HFFc6 (cell line): ENCODE measurements around the gene COG5. TPM values are rescaled to one million over a fixed set of nuclear protein-coding genes. Genes with fewer than 3 reads are reported as not detected.

Source experiments
- DNase-seq: peaks from one replicate; pipeline ENCODE4 v3.0.0-alpha.2; 2018
- H3K27ac Mint-ChIP-seq: 2 replicates; pipeline ENCODE4 v1.8.0; 2020; ENCODE audit warnings: mild to moderate bottlenecking, mixed read lengths
- H3K27me3 Mint-ChIP-seq: 2 replicates; pipeline ENCODE4 v1.8.0; 2021; ENCODE audit warnings: mild to moderate bottlenecking, moderate library complexity, mixed read lengths; ENCODE audit not compliant: insufficient read depth
- H3K36me3 Mint-ChIP-seq: 2 replicates; pipeline ENCODE4 v1.8.0; 2021; ENCODE audit warnings: low read depth, mixed read lengths
- H3K4me1 Mint-ChIP-seq: 2 replicates; pipeline ENCODE4 v1.8.0; 2020; ENCODE audit warnings: low read depth, mixed read lengths
- H3K4me3 Mint-ChIP-seq: 2 replicates; pipeline ENCODE4 v1.8.0; 2020; ENCODE audit warnings: mild to moderate bottlenecking, moderate library complexity, mixed read lengths
- H3K9me3 Mint-ChIP-seq: 2 replicates; pipeline ENCODE4 v1.8.0; 2020; ENCODE audit warnings: mild to moderate bottlenecking, mixed read lengths
- total RNA-seq, 6 experiments: library from RNA; stranded (reverse); fragmentation: NEBNext Ultra II Directional; extraction: Animal tissue kit (Norgen Biotek cat#: 25700); gene quantifications; 2 replicates in 1 of 6; 3 replicates in 5 of 6; pipeline ENCODE4 v1.2.3, GENCODE V29; 2021
- TF ChIP-seq, protein P1 (sequence below): fragments of 200-600 bp; sonication (generic); IDR thresholded peaks from 2 replicates; pipeline ENCODE4 v1.5.0; 2021; ENCODE audit warnings: antibody characterized with exemption, mild to moderate bottlenecking

COG5 gene
- total RNA-seq, 6 experiments from 2014 or later: 25.6 to 34.8 (median 31.6) TPM

DNA sequence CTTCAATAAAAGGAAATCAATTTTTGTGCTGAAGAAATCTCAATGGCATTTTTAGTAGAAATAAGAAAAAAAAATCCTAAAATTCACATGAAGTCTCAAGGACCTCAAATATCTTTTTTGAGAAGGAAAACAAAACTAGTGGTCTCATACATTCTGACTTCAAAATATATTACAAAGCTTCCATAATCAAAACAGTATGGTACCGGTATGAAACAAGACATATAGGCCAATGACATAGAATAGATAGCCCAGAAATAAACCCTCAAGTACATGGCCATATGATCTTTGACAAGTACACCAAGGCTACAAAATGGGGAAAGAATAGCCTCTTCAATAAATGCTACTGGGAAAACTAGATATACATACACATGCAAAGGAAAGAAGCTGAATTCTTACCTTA, 225.6 kb downstream of the COG5 start:
- peaks cover 22% of the 10 kb centered on the region for H3K9me3 Mint-ChIP-seq
- no peak overlapping the region for H3K27ac Mint-ChIP-seq
- H3K4me3 Mint-ChIP-seq: no peak overlapping the region
- peaks cover 32% of the 10 kb centered on the region for H3K36me3 Mint-ChIP-seq
- H3K27me3 Mint-ChIP-seq: no peaks in the 10 kb centered on the region
- TF ChIP-seq, protein P1, sequence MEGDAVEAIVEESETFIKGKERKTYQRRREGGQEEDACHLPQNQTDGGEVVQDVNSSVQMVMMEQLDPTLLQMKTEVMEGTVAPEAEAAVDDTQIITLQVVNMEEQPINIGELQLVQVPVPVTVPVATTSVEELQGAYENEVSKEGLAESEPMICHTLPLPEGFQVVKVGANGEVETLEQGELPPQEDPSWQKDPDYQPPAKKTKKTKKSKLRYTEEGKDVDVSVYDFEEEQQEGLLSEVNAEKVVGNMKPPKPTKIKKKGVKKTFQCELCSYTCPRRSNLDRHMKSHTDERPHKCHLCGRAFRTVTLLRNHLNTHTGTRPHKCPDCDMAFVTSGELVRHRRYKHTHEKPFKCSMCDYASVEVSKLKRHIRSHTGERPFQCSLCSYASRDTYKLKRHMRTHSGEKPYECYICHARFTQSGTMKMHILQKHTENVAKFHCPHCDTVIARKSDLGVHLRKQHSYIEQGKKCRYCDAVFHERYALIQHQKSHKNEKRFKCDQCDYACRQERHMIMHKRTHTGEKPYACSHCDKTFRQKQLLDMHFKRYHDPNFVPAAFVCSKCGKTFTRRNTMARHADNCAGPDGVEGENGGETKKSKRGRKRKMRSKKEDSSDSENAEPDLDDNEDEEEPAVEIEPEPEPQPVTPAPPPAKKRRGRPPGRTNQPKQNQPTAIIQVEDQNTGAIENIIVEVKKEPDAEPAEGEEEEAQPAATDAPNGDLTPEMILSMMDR: no peak
- peaks cover under 1% of the 10 kb centered on the region for H3K4me1 Mint-ChIP-seq
- DNase-seq: no peak

DNA sequence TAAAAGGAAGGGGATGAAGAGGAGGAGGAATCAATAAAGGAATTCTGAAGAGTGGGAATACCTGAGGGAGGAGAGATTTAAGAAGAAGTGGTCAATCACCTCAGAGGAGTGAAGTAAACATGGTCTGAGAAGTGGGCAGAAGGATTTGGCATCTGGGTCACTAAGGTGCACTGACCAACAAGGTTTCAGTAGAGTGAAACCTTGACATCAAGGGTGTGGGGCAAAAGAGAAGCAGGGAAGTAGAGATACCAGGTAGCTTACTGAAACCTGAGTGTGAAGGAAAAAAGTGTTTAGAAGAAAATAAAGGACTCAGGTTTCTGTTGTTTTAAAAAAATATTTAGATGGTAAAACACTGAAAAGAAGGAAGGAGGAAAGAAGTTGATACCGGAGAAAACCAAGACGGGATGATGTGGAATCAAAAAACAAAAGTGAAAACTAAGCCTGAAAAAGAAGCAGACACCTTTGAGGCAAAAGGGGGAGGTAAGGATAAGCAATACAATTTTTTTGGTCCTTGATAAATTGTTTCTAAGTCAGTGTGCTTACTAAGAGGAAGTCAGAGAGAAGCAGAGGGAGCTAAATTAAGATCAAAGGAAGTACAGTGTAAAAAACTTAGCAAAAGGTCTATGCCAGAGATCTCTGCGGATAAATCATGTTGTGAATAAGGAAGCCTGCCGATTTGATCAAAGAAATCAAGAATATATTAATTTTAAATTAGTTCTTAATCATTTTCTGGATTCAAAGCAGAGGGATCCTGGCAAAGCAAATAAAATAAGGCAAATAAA, 231.0 kb downstream of the COG5 start:
- DNase-seq: no peak
- Mint-ChIP-seq H3K36me3 (peaks cover 10% of the 10 kb centered on the region), H3K4me1 (peaks cover 23% of the 10 kb centered on the region), H3K27me3 (no peaks in the 10 kb centered on the region), H3K27ac (no peak overlapping the region), H3K4me3 (no peak overlapping the region), H3K9me3 (peaks cover 8% of the 10 kb centered on the region; the same call in 1 of the 2 replicates)
- TF ChIP-seq, protein P1: no peak

DNA sequence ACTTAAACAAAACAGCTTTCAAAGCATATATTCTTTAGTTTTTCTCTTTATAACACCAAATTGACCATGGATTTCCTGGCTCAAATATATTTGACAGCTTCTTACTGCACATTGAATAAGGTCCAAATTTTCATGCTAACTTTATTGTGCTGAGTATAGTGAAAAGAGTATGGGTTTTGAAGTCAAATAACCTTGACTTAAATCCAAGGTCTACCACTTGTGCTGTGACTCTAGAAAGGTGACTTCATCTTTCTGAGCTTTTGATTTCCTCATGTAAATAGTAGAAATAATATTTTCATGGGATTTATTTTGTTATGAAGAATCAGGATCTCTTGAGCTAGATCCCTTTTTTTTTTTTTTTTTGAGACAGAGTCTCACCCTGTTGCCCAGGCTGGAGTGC, 233.2 kb downstream of the COG5 start:
- Mint-ChIP-seq H3K27ac (no peak overlapping the region), H3K4me1 (peaks cover 33% of the 10 kb centered on the region), H3K9me3 (no peaks in the 10 kb centered on the region), H3K4me3 (no peak overlapping the region), H3K36me3 (0 out of 2 replicates have a peak, but pooled peaks cover 5% of the 10 kb centered on the region), H3K27me3 (no peaks in the 10 kb centered on the region)
- no peak for DNase-seq
- TF ChIP-seq, protein P1: no peak

DNA sequence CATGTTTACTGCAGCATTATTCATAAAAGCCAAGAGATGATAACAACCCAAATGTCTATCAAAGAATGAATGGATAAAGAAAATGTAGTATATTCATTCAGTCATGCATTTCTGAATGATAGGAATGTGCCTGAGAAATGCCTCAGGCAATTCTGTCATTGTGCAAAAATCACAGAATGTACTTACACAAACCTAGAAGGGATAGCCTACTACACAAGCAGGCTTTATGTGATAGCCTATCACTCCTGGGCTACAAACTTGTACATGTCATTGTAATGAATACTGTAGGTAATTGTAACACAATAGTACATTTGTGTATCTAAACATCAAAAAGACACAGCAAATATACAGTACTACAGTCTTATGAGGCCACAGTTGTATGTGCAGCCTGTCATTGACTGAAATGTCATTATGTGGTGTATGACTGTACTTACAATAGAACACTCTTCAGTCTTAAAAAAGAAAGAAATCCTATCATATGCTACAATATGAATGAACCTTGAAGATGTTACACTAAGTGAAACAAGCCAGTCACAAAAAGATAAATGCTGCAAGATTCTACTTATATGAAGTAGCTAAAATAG, 235.6 kb downstream of the COG5 start:
- H3K4me3 Mint-ChIP-seq: no peak overlapping the region
- 0 out of 2 replicates have a peak, but pooled peaks cover 5% of the 10 kb centered on the region for H3K36me3 Mint-ChIP-seq
- H3K4me1 Mint-ChIP-seq: peaks cover 32% of the 10 kb centered on the region
- no peaks in the 10 kb centered on the region for H3K9me3 Mint-ChIP-seq
- TF ChIP-seq, protein P1: no peak
- peak; percentile 77 for DNase-seq
- no peaks in the 10 kb centered on the region for H3K27me3 Mint-ChIP-seq
- H3K27ac Mint-ChIP-seq: peak overlapping the region; percentile 69

DNA sequence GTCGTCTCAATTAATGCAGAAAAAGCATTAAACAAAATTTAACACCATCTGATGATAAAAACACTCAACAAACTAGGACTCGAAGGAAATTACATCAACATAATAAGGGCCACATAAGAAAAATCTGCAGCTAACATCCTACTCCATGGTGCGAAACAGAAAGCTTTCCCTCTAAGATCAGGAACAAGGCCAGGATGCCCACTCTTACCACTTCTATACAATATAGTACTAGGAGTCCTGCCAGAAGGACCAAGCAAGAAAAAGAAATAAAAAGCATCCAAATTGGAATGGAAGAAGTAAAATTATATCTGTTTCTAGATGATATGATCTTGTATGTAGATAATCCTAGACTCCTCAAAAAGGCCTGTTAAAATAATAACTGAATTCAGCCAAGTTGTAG, 237.7 kb downstream of the COG5 start:
- H3K4me1 Mint-ChIP-seq: peaks cover 28% of the 10 kb centered on the region
- H3K4me3 Mint-ChIP-seq: no peak overlapping the region
- H3K9me3 Mint-ChIP-seq: no peaks in the 10 kb centered on the region
- no peaks in the 10 kb centered on the region for H3K27me3 Mint-ChIP-seq
- DNase-seq: no peak
- no peak overlapping the region for H3K27ac Mint-ChIP-seq
- TF ChIP-seq, protein P1: no peak
- peaks cover 17% of the 10 kb centered on the region for H3K36me3 Mint-ChIP-seq
